Measurements from ENCODE around the gene PIK3R3. TPM values are rescaled to one million over a fixed set of nuclear protein-coding genes. Genes with fewer than 3 reads are reported as not detected.

The PIK3R3 gene
- total and polyA plus RNA-seq, 9 of the 15 experiments (the other 6 are each of a cell fraction or from before 2014, with no cell fraction given): 1.4 to 7.7 (median 4.6) TPM

DNA sequence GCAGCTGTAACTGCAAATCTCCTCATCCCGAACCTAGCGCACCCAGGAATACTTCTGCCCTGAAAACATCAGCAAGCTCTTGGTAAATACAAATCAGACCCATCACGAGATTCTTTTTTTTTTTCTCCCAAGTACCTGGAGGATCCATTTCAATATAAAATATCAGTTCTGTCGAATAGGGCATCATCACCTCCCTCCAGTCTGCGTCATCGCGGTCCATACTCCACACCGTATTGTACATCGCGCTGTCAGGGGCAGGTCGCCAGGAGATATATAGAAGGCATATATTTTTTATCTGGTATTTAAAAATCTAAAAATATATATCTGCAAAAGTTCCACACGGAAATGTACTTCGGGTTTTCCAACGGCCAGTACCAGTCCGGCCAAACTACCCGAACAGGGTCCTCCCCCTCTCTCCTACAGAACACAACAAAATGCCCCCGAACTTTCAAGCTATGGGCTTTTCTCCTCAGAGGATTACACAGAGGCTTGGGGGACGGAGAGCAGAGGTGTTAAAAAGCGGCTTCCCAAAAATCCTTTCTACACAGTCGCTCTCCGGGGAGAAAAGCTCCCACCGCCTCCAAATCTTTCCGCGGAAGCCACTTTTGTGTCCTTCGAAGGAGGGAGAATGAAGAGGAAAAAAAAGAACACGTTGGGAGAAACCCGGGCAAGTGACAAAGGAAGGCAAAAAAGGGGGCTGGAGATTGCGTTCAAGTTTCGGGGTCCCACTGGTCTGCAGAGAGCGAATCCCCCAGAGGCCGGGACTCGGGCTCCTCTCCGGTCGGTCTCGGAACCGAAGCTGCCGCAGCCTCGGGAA is 509 bp downstream of the PIK3R3 start (continued):
- TF ChIP-seq, protein P1, sequence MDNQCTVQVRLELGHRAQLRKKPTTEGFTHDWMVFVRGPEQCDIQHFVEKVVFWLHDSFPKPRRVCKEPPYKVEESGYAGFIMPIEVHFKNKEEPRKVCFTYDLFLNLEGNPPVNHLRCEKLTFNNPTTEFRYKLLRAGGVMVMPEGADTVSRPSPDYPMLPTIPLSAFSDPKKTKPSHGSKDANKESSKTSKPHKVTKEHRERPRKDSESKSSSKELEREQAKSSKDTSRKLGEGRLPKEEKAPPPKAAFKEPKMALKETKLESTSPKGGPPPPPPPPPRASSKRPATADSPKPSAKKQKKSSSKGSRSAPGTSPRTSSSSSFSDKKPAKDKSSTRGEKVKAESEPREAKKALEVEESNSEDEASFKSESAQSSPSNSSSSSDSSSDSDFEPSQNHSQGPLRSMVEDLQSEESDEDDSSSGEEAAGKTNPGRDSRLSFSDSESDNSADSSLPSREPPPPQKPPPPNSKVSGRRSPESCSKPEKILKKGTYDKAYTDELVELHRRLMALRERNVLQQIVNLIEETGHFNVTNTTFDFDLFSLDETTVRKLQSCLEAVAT (IDR thresholded peaks at IDR 0.05): peak in 1 of 2 experiments; percentile 32; a peak in 1 of 4 replicates
- TF ChIP-seq CREM (IDR thresholded peaks at IDR 0.05; ENCODE audit: low read depth): peak; percentile 62; the same call in 1 of the 2 replicates
- peak; percentile 61 for TF ChIP-seq CHD1 (IDR thresholded peaks at IDR 0.05; ENCODE audit: low read length)
- peak; percentile 88 for TF ChIP-seq PHF8 (IDR thresholded peaks at IDR 0.05; ENCODE audit: borderline replicate concordance, low read length)
- TF ChIP-seq ZNF146 (CRISPR knock-in tag; IDR thresholded peaks at IDR 0.05; ENCODE audit: unreplicated experiment): no peak
- TF ChIP-seq, protein P2, sequence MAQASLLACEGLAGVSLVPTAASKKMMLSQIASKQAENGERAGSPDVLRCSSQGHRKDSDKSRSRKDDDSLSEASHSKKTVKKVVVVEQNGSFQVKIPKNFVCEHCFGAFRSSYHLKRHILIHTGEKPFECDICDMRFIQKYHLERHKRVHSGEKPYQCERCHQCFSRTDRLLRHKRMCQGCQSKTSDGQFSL (CRISPR knock-in tag; IDR thresholded peaks at IDR 0.05): 0 out of 2 replicates have a peak, but pooled peaks have one; percentile 31
- TF ChIP-seq, protein P2 (tag; IDR thresholded peaks at IDR 0.05): no peak
- TF ChIP-seq, protein P3, sequence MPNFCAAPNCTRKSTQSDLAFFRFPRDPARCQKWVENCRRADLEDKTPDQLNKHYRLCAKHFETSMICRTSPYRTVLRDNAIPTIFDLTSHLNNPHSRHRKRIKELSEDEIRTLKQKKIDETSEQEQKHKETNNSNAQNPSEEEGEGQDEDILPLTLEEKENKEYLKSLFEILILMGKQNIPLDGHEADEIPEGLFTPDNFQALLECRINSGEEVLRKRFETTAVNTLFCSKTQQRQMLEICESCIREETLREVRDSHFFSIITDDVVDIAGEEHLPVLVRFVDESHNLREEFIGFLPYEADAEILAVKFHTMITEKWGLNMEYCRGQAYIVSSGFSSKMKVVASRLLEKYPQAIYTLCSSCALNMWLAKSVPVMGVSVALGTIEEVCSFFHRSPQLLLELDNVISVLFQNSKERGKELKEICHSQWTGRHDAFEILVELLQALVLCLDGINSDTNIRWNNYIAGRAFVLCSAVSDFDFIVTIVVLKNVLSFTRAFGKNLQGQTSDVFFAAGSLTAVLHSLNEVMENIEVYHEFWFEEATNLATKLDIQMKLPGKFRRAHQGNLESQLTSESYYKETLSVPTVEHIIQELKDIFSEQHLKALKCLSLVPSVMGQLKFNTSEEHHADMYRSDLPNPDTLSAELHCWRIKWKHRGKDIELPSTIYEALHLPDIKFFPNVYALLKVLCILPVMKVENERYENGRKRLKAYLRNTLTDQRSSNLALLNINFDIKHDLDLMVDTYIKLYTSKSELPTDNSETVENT (CRISPR knock-in tag; IDR thresholded peaks at IDR 0.05): no peak
- no peak for TF ChIP-seq ZNF121 (CRISPR knock-in tag; conservative IDR thresholded peaks at IDR 0.05)
- TF ChIP-seq RBM39 (optimal IDR thresholded peaks at IDR 0.05; ENCODE audit: low read depth, low read length): peak; percentile 52
- 0 out of 2 replicates have a peak, but pooled peaks have one; percentile 63 for TF ChIP-seq SMARCE1 (IDR thresholded peaks at IDR 0.05)
- TF ChIP-seq SP1 (CRISPR knock-in tag; IDR thresholded peaks at IDR 0.05): 0 out of 2 replicates have a peak, but pooled peaks have one; percentile 20
- peak; percentile 18 for TF ChIP-seq CHD4 (IDR thresholded peaks at IDR 0.05; ENCODE audit: insufficient read depth, insufficient replicate concordance, low read depth, low read length, poor library complexity, severe bottlenecking)
- peak; percentile 76 for TF ChIP-seq RBBP5 (IDR thresholded peaks at IDR 0.05; ENCODE audit: borderline replicate concordance, insufficient read depth, low read length, poor library complexity, severe bottlenecking)
- TF ChIP-seq ARHGAP35 (IDR thresholded peaks at IDR 0.05; ENCODE audit: partially characterized antibody): no peak
- no peak for TF ChIP-seq ZNF76 (CRISPR knock-in tag; IDR thresholded peaks at IDR 0.05; ENCODE audit: borderline replicate concordance)

Measured in K562 (cell line).